Limb (tissue), 2 donors: ENCODE measurements around the gene ASL.
"Not testable (repeated sequence)": the region's sequence is repeated elsewhere in the genome, so short reads cannot be mapped to it uniquely, and the experiment has no call there.

Source experiments
- DNase-seq, 2 donors: peaks; one replicate each; pipeline ENCODE4 v3.0.0-alpha.2; 2016; ENCODE audit errors: extremely low spot score in 2 of 2

Gene ASL

GRCh38 chr7:66075590-66076461 is at the start of gene ASL:
Gene ASL (plus strand): TSS chr7:66075819. CDS start chr7:66076082, 263 bp downstream.
- peak; percentile 90 to 95 for DNase-seq

- not testable (repeated sequence) for DNase-seq
Observed at GRCh38 chr7:66028342-66028741, 47.3 kb upstream of the ASL start.

- no peak for DNase-seq
Observed at GRCh38 chr7:66033471-66034385, 41.9 kb upstream of the ASL start.

GRCh38 chr7:66034436-66035010 is 41.1 kb upstream of the ASL start:
- DNase-seq: not testable (repeated sequence)

- DNase-seq: no peak
Observed at GRCh38 chr7:66036382-66036781, 39.2 kb upstream of the ASL start.

- no peak for DNase-seq
Observed at GRCh38 chr7:66036788-66037187, 38.8 kb upstream of the ASL start.

- DNase-seq: no peak
Observed at GRCh38 chr7:66039094-66039670, 36.4 kb upstream of the ASL start.

- peak; percentile 23 to 68 for DNase-seq
Observed at GRCh38 chr7:66043681-66044497, 31.7 kb upstream of the ASL start.

- not testable (repeated sequence) for DNase-seq
Observed at GRCh38 chr7:66044498-66044854, 31.1 kb upstream of the ASL start.

- DNase-seq: no peak
Observed at GRCh38 chr7:66047426-66047825, 28.2 kb upstream of the ASL start.

- not testable (repeated sequence) for DNase-seq
Observed at GRCh38 chr7:66049886-66050285, 25.7 kb upstream of the ASL start.

GRCh38 chr7:66050337-66050957 is 25.2 kb upstream of the ASL start:
- DNase-seq: no peak

- no peak for DNase-seq
Observed at GRCh38 chr7:66050990-66051448, 24.6 kb upstream of the ASL start.

- DNase-seq: no peak
Observed at GRCh38 chr7:66052447-66052846, 23.2 kb upstream of the ASL start.

GRCh38 chr7:66054063-66054462 is 21.6 kb upstream of the ASL start:
- DNase-seq: no peak

GRCh38 chr7:66055321-66055956 is 20.2 kb upstream of the ASL start:
- DNase-seq: no peak

- DNase-seq: no peak
Observed at GRCh38 chr7:66060796-66061195, 14.8 kb upstream of the ASL start.

- no peak for DNase-seq
Observed at GRCh38 chr7:66069732-66070131, 5.9 kb upstream of the ASL start.

- no peak for DNase-seq
Observed at GRCh38 chr7:66070222-66070621, 5.4 kb upstream of the ASL start.

GRCh38 chr7:66072208-66072607 is 3.4 kb upstream of the ASL start:
- not testable (repeated sequence) for DNase-seq
